ENCODE data around the gene CDH20.

DNA sequence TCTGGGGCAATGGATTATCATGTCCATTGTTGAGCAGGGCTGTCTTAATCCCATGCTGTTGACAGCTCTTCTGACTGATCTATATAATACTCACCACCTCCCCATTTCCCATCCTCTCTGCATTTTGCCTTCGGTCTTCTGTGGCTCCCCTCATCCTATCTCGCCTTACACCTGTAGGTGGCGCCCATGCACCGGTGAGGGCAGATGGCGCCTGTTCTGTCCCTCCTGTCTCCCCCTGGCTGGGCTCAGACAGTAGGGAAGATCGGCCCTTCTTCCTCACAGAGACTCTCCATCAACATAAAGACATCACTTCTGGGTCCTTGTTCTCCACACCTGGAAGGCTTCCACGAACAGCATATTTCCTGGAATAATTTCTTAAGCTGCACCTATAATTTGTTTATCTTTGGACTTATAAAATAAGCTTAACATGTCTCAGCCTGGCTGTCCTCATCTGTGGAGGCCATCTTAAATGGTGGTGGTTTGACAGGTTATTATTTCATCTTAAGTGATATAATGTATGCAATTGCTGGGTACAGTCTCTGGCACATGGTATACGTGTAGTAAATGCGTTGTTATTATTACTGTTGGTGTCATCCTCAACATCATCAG is 10.9 kb upstream of the CDH20 start:
- TF ChIP-seq, protein P1, sequence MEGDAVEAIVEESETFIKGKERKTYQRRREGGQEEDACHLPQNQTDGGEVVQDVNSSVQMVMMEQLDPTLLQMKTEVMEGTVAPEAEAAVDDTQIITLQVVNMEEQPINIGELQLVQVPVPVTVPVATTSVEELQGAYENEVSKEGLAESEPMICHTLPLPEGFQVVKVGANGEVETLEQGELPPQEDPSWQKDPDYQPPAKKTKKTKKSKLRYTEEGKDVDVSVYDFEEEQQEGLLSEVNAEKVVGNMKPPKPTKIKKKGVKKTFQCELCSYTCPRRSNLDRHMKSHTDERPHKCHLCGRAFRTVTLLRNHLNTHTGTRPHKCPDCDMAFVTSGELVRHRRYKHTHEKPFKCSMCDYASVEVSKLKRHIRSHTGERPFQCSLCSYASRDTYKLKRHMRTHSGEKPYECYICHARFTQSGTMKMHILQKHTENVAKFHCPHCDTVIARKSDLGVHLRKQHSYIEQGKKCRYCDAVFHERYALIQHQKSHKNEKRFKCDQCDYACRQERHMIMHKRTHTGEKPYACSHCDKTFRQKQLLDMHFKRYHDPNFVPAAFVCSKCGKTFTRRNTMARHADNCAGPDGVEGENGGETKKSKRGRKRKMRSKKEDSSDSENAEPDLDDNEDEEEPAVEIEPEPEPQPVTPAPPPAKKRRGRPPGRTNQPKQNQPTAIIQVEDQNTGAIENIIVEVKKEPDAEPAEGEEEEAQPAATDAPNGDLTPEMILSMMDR (IDR thresholded peaks at IDR 0.05; ENCODE audit: insufficient read depth, low read length, poor library complexity, severe bottlenecking), result peak; percentile 95
- TF ChIP-seq EZH2phosphoT487 (conservative IDR thresholded peaks at IDR 0.05; ENCODE audit: low read length), result no peak
